Measurements from ENCODE around the gene PGLYRP3.

PGLYRP3 gene

DNA sequence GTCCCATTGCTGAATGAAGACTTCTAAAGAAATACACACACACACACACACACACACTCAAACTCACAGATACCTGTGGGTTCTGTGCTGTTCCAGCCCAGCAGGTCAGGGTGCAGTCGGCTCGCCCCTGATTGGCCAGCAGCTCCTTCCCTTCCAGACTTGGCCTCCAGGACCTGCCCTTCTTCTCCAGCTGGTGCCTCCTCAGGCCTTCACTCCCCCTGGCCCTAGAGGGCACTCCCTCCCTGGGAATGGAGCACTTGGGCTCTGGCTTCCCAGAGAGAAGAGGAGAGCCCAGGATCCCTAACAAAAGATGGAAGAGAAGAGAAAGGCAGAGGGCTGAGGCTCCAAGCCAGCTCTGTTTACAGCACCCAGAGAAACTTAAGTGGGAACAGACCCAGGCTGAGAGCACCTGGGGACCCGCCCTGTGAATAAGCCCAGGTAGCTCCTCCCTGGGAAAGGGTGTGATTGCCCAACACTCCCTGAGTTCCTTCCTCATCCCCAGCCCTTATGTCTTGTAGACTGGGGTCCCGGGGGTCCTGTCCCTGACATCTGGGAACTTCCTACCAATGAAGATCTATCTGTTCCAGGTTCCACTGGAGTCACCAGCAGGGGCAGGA is at the start of gene PGLYRP3:
Gene PGLYRP3, minus strand, starts transcription at position 383 of the 617 bp plus-strand sequence. CDS start 2,287 bp downstream, outside the sequence.
- TF ChIP-seq GATA2 (IDR thresholded peaks at IDR 0.05; ENCODE audit: low read depth, low read length), result no peak
- no peak for TF ChIP-seq GATA3 (IDR thresholded peaks at IDR 0.05; ENCODE audit: low read depth, low read length)

GRCh38 chr1:153362187-153362775 is 49.5 kb upstream of the PGLYRP3 start:
- TF ChIP-seq GATA3 (IDR thresholded peaks at IDR 0.05; ENCODE audit: low read depth, low read length) (no peak), GATA2 (IDR thresholded peaks at IDR 0.05; ENCODE audit: low read depth, low read length) (no peak)

DNA sequence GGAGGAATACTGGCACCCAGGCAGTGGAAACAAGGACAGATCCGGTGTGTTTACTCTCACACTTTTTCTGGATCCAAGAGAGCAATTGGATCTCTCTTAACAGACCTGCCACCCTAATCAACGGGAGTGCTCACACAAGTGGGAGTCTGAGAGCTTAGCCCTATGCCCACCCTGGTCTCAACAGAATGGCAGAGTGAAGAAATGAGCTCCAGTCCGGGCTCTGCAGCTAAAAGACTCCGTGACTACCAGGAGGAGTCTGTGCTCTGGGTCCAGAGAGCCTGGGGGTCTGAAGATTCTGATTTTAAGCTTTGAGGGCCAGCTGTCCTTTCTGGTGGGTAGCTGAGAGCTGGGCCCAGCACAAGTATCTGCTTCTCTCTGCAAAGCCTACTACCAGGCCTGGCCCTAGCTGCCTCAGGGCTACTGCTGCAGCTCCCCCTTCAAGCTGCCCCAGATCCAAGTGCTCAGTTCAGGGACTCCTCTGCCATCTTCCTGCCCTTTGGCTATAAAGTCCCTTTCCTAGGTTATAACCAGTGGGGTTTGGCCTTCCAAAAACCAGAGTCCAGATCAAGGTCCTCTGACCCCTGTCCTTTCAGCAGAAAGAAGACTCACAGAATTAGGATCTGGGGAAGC is 48.8 kb upstream of the PGLYRP3 start:
- TF ChIP-seq GATA2 (IDR thresholded peaks at IDR 0.05; ENCODE audit: low read depth, low read length), result no peak
- TF ChIP-seq GATA3 (IDR thresholded peaks at IDR 0.05; ENCODE audit: low read depth, low read length), result no peak

- TF ChIP-seq GATA3 (IDR thresholded peaks at IDR 0.05; ENCODE audit: low read depth, low read length) (no peak), GATA2 (IDR thresholded peaks at IDR 0.05; ENCODE audit: low read depth, low read length) (no peak)
These were observed 48.1 kb upstream of the PGLYRP3 start for GRCh38 chr1:153360592-153361479.

GRCh38 chr1:153360190-153360589 is 47.4 kb upstream of the PGLYRP3 start:
- TF ChIP-seq GATA3 (IDR thresholded peaks at IDR 0.05; ENCODE audit: low read depth, low read length), result no peak
- no peak for TF ChIP-seq GATA2 (IDR thresholded peaks at IDR 0.05; ENCODE audit: low read depth, low read length)

GRCh38 chr1:153359241-153359640 is 46.5 kb upstream of the PGLYRP3 start:
- TF ChIP-seq GATA3 (IDR thresholded peaks at IDR 0.05; ENCODE audit: low read depth, low read length) (no peak), GATA2 (IDR thresholded peaks at IDR 0.05; ENCODE audit: low read depth, low read length) (no peak)

DNA sequence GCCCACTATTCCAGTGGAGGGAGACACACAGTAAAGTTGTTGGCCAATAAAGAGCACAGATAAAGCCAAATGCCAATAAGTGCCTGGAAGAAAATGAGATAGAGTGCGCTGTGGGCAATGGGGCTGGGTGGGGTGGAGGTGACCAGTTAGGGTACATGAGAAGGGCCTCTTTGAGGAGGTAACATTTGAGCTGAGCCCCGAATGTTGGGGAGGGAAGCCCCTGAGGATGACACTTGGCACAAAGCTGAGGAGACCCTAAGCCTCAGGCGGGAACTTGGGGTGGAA is 45.9 kb upstream of the PGLYRP3 start:
- no peak for TF ChIP-seq GATA2 (IDR thresholded peaks at IDR 0.05; ENCODE audit: low read depth, low read length)
- TF ChIP-seq GATA3 (IDR thresholded peaks at IDR 0.05; ENCODE audit: low read depth, low read length), result no peak

DNA sequence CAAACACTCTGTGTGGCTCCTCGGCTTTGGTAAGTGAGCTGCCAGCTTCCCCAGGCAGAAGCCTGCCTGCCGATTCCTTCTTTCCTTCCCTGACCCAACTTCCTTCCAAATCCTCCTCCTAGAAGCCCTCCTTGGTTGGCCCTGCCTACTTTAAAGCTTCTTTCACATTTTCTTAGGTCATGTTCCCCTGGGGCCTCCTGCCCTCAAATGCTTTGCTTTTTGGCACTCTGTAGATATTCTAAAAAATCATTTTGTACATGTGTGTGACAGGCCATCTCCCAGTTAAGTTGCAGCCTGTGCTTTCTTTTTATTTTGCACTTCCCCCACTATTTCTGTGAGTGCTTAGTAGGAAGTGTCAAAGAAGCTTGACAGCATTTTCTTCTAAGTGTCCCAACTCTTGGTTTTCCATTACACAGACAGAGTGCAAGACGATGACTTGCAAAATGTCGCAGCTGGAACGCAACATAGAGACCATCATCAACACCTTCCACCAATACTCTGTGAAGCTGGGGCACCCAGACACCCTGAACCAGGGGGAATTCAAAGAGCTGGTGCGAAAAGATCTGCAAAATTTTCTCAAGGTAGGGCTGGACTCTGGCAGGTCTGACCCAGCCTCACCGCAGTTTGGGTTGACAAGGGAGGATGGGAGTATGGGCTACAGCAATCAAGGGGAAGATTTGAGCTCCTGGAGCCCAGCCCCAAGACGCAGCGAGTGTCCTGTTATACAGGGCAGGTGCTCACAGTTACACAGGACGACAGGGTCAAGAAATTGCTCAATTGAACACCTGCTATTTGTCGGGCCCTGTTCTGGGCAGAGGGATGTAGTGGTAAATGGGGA is 45.3 kb upstream of the PGLYRP3 start, which contains the start of gene S100A9:
Gene S100A9, plus strand, starts transcription at position 2 of the 838 bp plus-strand sequence. Its CDS starts 430 bp downstream, at position 432.
- TF ChIP-seq GATA2 (IDR thresholded peaks at IDR 0.05; ENCODE audit: low read depth, low read length) (no peak), GATA3 (IDR thresholded peaks at IDR 0.05; ENCODE audit: low read depth, low read length) (no peak)

DNA sequence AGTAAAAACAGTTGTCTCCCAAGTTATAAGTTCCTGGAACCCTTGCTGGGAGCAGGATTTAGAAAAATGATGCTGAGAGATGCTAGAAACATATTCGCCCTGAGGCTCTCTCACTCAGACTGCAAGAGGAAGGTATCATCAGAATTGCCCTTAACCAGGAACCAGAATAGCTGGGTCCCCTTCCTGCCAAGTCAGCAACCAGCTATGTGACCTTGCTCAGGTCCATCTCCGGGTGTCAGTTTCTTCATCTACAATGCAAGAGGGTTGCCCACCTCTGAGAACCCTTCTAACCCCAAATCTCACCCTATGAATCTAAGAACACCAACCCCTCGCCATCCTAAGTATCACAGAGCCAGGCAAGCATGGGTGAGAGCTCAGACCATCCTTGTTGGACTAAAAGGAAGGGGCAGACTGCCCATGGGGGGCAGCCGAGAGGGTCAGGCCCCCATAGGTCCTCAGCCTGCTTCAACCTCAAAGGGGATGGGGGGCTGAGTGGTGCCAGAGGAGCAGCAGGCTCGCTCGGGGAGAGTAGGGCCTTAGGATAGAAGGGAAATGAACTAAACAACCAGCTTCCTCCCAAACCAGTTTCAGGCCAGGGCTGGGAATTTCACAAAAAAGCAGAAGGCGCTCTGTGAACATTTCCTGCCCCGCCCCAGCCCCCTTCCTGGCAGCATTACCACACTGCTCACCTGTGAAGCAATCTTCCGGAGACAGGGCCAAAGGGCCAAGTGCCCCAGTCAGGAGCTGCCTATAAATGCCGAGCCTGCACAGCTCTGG is 44.5 kb upstream of the PGLYRP3 start:
- TF ChIP-seq GATA3 (IDR thresholded peaks at IDR 0.05; ENCODE audit: low read depth, low read length) (no peak), GATA2 (IDR thresholded peaks at IDR 0.05; ENCODE audit: low read depth, low read length) (no peak)

DNA sequence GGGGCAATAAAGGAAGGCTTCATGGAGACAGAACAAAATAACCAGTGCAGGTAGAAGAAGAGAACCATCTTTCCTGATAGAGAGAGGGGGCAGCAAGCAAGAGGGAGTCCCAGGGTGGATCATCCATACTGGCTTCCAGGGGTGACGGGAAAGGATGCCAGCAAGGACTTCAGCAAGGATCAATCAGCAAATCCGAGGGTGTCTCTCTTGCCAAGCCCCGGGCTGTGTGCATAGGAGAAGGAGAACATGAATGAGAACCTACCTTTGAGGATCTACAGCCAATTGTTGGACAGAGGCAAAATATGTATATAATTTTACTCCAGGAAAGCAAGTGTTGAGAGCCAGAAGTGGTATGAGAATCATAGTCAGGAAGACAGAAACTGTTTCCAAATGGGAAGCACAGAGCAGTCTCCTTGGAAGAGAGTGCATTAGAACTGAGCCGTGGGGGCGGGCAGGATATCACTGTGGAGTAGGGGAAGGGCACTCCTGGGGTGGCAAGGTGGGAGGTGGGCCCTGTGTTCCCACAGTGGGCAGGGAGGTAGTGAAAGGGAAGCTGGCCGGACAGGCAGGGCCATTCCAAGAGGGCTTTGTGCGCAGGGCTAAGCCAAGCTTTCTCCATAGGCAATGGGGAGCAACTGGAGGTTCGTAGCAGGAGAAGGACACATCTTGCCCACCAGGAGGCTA is 43.8 kb upstream of the PGLYRP3 start:
- TF ChIP-seq GATA2 (IDR thresholded peaks at IDR 0.05; ENCODE audit: low read depth, low read length), result no peak
- no peak for TF ChIP-seq GATA3 (IDR thresholded peaks at IDR 0.05; ENCODE audit: low read depth, low read length)

DNA sequence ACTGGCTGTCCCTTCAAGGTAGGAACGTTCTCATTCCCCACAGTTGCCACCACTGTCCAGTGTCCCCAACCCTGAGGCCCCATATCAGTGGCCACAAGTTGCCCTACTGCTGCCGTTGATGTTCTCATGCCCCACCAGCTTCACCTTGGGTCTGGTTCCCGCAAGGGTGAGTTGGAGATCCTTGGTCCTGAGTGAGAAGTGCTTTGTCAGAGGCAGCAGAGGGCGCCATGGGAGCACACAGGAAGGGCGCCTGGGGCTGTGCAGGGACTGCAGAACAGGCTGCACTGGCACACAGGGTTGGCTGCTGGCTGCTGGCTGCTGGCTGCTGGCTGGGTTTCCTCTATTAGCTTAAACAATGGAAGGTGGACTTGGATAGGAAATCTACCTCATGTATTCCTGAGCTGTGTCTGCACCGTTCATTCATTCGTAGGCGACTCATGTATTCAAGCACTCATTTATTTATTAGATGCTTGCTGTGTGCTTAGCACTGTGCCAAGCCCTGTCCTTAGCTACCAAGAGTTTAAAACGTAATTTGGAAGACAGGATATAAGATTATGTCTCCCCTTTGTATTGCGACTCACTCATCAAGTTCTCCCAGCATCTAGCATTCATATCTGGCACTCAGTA is 42.8 kb upstream of the PGLYRP3 start:
- TF ChIP-seq GATA3 (IDR thresholded peaks at IDR 0.05; ENCODE audit: low read depth, low read length) (no peak), GATA2 (IDR thresholded peaks at IDR 0.05; ENCODE audit: low read depth, low read length) (no peak)

Data from SH-SY5Y (cell line).